ENCODE data around the gene P2RX4.
"Not testable (repeated sequence)": the region's sequence is repeated elsewhere in the genome, so short reads cannot be mapped to it uniquely, and the experiment has no call there.

P2RX4 gene

GRCh38 chr12:121203482-121203881 is 6.4 kb upstream of the P2RX4 start:
- Mint-ChIP-seq H3K27me3 (no peaks in the 10 kb centered on the region), H3K9me3 (ENCODE audit: low read depth) (no peaks in the 10 kb centered on the region), H3K36me3 (no peaks in the 10 kb centered on the region), H3K4me1 (ENCODE audit: low read depth) (peaks cover 1% of the 10 kb centered on the region), H3K4me3 (no peak overlapping the region), H3K27ac (no peak overlapping the region)

GRCh38 chr12:121205491-121205890 is 4.4 kb upstream of the P2RX4 start:
- H3K27me3 Mint-ChIP-seq, result no peaks in the 10 kb centered on the region
- H3K36me3 Mint-ChIP-seq, result no peaks in the 10 kb centered on the region

GRCh38 chr12:121208571-121208970 is 1.4 kb upstream of the P2RX4 start:
- Mint-ChIP-seq H3K4me1 (ENCODE audit: low read depth) (peaks cover 19% of the 10 kb centered on the region), H3K27ac (peak overlapping the region; percentile 68), H3K4me3 (peak overlapping the region; percentile 65)
- not testable (repeated sequence) for H3K36me3 Mint-ChIP-seq; H3K27me3 Mint-ChIP-seq; H3K9me3 Mint-ChIP-seq (ENCODE audit: low read depth)

More at GRCh38 chr12:121205491-121205890, 4.4 kb upstream of the P2RX4 start:
- H3K9me3 Mint-ChIP-seq (ENCODE audit: low read depth), result no peaks in the 10 kb centered on the region
- no peak overlapping the region for H3K27ac Mint-ChIP-seq
- peaks cover 5% of the 10 kb centered on the region for H3K4me1 Mint-ChIP-seq (ENCODE audit: low read depth)
- H3K4me3 Mint-ChIP-seq, result no peak overlapping the region

- no peaks in the 10 kb centered on the region for H3K27me3 Mint-ChIP-seq
- peaks cover 21% of the 10 kb centered on the region for H3K4me1 Mint-ChIP-seq (ENCODE audit: low read depth)
- no peaks in the 10 kb centered on the region for H3K9me3 Mint-ChIP-seq (ENCODE audit: low read depth)
- H3K27ac Mint-ChIP-seq, result peak overlapping the region; percentile 54
- peak overlapping the region; percentile 65 for H3K4me3 Mint-ChIP-seq
- H3K36me3 Mint-ChIP-seq, result peaks cover under 1% of the 10 kb centered on the region
These were observed 708 bp upstream of the P2RX4 start for GRCh38 chr12:121209221-121209620.

- no peak overlapping the region for H3K27ac Mint-ChIP-seq
These were observed 2.9 kb downstream of the P2RX4 start for GRCh38 chr12:121212875-121213274.

GRCh38 chr12:121214166-121214777 is 4.3 kb downstream of the P2RX4 start:
- Mint-ChIP-seq H3K4me1 (ENCODE audit: low read depth) (peaks cover 34% of the 10 kb centered on the region), H3K27me3 (no peaks in the 10 kb centered on the region), H3K27ac (peak overlapping the region; percentile 79), H3K4me3 (peak overlapping the region; percentile 21), H3K9me3 (ENCODE audit: low read depth) (no peaks in the 10 kb centered on the region), H3K36me3 (peaks cover 5% of the 10 kb centered on the region)

More at GRCh38 chr12:121212875-121213274, 2.9 kb downstream of the P2RX4 start:
- H3K4me1 Mint-ChIP-seq (ENCODE audit: low read depth), result peaks cover 36% of the 10 kb centered on the region
- H3K36me3 Mint-ChIP-seq, result peaks cover 3% of the 10 kb centered on the region
- H3K4me3 Mint-ChIP-seq, result no peak overlapping the region
- no peaks in the 10 kb centered on the region for H3K9me3 Mint-ChIP-seq (ENCODE audit: low read depth)
- no peaks in the 10 kb centered on the region for H3K27me3 Mint-ChIP-seq

- Mint-ChIP-seq H3K4me3 (peak overlapping the region; percentile 21), H3K36me3 (peaks cover 5% of the 10 kb centered on the region), H3K27ac (peak overlapping the region; percentile 79)
These were observed 5.2 kb downstream of the P2RX4 start for GRCh38 chr12:121214855-121215745.

GRCh38 chr12:121216102-121216501 is 6.2 kb downstream of the P2RX4 start:
- Mint-ChIP-seq H3K27me3 (no peaks in the 10 kb centered on the region), H3K4me3 (no peak overlapping the region), H3K9me3 (ENCODE audit: low read depth) (no peaks in the 10 kb centered on the region), H3K36me3 (peaks cover 5% of the 10 kb centered on the region), H3K27ac (peak overlapping the region; percentile 72), H3K4me1 (ENCODE audit: low read depth) (peaks cover 25% of the 10 kb centered on the region)

More at GRCh38 chr12:121214855-121215745, 5.2 kb downstream of the P2RX4 start:
- Mint-ChIP-seq H3K9me3 (ENCODE audit: low read depth) (no peaks in the 10 kb centered on the region), H3K27me3 (no peaks in the 10 kb centered on the region), H3K4me1 (ENCODE audit: low read depth) (peaks cover 32% of the 10 kb centered on the region)

- Mint-ChIP-seq H3K4me1 (ENCODE audit: low read depth) (peaks cover 21% of the 10 kb centered on the region), H3K9me3 (ENCODE audit: low read depth) (no peaks in the 10 kb centered on the region), H3K27ac (peak overlapping the region; percentile 72), H3K27me3 (no peaks in the 10 kb centered on the region), H3K36me3 (peaks cover 5% of the 10 kb centered on the region), H3K4me3 (no peak overlapping the region)
These were observed 7.1 kb downstream of the P2RX4 start for GRCh38 chr12:121217063-121217462.

GRCh38 chr12:121217761-121218160 is 7.8 kb downstream of the P2RX4 start:
- H3K4me3 Mint-ChIP-seq, result no peak overlapping the region
- H3K9me3 Mint-ChIP-seq (ENCODE audit: low read depth), result no peaks in the 10 kb centered on the region
- no peaks in the 10 kb centered on the region for H3K27me3 Mint-ChIP-seq
- H3K4me1 Mint-ChIP-seq (ENCODE audit: low read depth), result peaks cover 21% of the 10 kb centered on the region
- H3K36me3 Mint-ChIP-seq, result peaks cover 5% of the 10 kb centered on the region
- peak overlapping the region; percentile 46 for H3K27ac Mint-ChIP-seq

- no peak overlapping the region for H3K4me3 Mint-ChIP-seq
- peaks cover 30% of the 10 kb centered on the region for H3K4me1 Mint-ChIP-seq (ENCODE audit: low read depth)
- H3K9me3 Mint-ChIP-seq (ENCODE audit: low read depth), result no peaks in the 10 kb centered on the region
- H3K27me3 Mint-ChIP-seq, result no peaks in the 10 kb centered on the region
- H3K36me3 Mint-ChIP-seq, result peaks cover 5% of the 10 kb centered on the region
- no peak overlapping the region for H3K27ac Mint-ChIP-seq
These were observed 8.8 kb downstream of the P2RX4 start for GRCh38 chr12:121218588-121219352.

GRCh38 chr12:121219353-121219986 is 9.5 kb downstream of the P2RX4 start:
- no peaks in the 10 kb centered on the region for H3K27me3 Mint-ChIP-seq
- H3K27ac Mint-ChIP-seq, result peak overlapping the region; percentile 41
- H3K9me3 Mint-ChIP-seq (ENCODE audit: low read depth), result no peaks in the 10 kb centered on the region
- peaks cover 2% of the 10 kb centered on the region for H3K36me3 Mint-ChIP-seq
- no peak overlapping the region for H3K4me3 Mint-ChIP-seq
- peaks cover 31% of the 10 kb centered on the region for H3K4me1 Mint-ChIP-seq (ENCODE audit: low read depth)

- Mint-ChIP-seq H3K4me1 (ENCODE audit: low read depth) (peaks cover 35% of the 10 kb centered on the region), H3K4me3 (no peak overlapping the region), H3K27ac (peak overlapping the region; percentile 84), H3K36me3 (peaks cover 2% of the 10 kb centered on the region), H3K9me3 (ENCODE audit: low read depth) (no peaks in the 10 kb centered on the region), H3K27me3 (no peaks in the 10 kb centered on the region)
These were observed 12.9 kb downstream of the P2RX4 start for GRCh38 chr12:121222847-121223246.
